Astrocyte (in vitro differentiated cells and primary cell): ENCODE data around the gene FAHD2A. TPM values are rescaled to one million over a fixed set of nuclear protein-coding genes. Genes with fewer than 3 reads are reported as not detected.

Experiments used
- DNase-seq: peaks from one replicate; pipeline ENCODE4 v3.0.0-alpha.2; 2010; ENCODE audit warnings: low read depth
- FAIRE-seq: peaks from 2 replicates; lab custom pipeline; 2011; peaks lifted over from hg19 to GRCh38; lab: Jason Lieb, UNC
- H2AFZ ChIP-seq: 2 replicates; pipeline ENCODE4 v1.6.0; 2012; ENCODE audit warnings: low read depth, low read length, inconsistent platforms
- H3K27ac ChIP-seq: 2 replicates; pipeline ENCODE4 v1.5.1; 2011; ENCODE audit warnings: low read depth, low read length, inconsistent platforms
- H3K27me3 ChIP-seq: 2 replicates; pipeline ENCODE4 v1.6.0; 2011; ENCODE audit warnings: low read length, inconsistent platforms; ENCODE audit not compliant: insufficient read depth
- H3K36me3 ChIP-seq: 2 replicates; pipeline ENCODE4 v1.5.1; 2011; ENCODE audit warnings: low read length, inconsistent platforms; ENCODE audit not compliant: insufficient read depth
- H3K4me1 ChIP-seq: 2 replicates; pipeline ENCODE4 v1.5.1; 2011; ENCODE audit warnings: low read length, inconsistent platforms; ENCODE audit not compliant: insufficient read depth
- H3K4me2 ChIP-seq: 2 replicates; pipeline ENCODE4 v1.6.0; 2012; ENCODE audit warnings: low read length, inconsistent platforms
- H3K4me3 ChIP-seq: 2 replicates; pipeline ENCODE4 v1.5.1; 2011; ENCODE audit warnings: low read depth, mild to moderate bottlenecking, low read length, inconsistent platforms; ENCODE audit not compliant: insufficient read depth
- H3K79me2 ChIP-seq: 2 replicates; pipeline ENCODE4 v1.6.0; 2012; ENCODE audit warnings: mild to moderate bottlenecking, low read length, inconsistent platforms; ENCODE audit not compliant: insufficient read depth
- H3K9ac ChIP-seq: 2 replicates; pipeline ENCODE4 v1.6.0; 2012; ENCODE audit warnings: mild to moderate bottlenecking, low read length, inconsistent platforms
- H3K9me3 ChIP-seq: 2 replicates; pipeline ENCODE4 v1.5.1; 2012; ENCODE audit warnings: low read depth, mild to moderate bottlenecking, low read length, inconsistent platforms; ENCODE audit not compliant: insufficient read depth
- H4K20me1 ChIP-seq: 2 replicates; pipeline ENCODE4 v1.6.0; 2012; ENCODE audit warnings: low read length, inconsistent platforms; ENCODE audit not compliant: insufficient read depth
- H3K27ac Mint-ChIP-seq: one replicate; pipeline ENCODE4 v1.8.0; 2021; ENCODE audit warnings: mild to moderate bottlenecking, mixed read lengths; ENCODE audit not compliant: unreplicated experiment
- H3K27me3 Mint-ChIP-seq: one replicate; pipeline ENCODE4 v1.8.0; 2021; ENCODE audit warnings: low read depth, mixed read lengths; ENCODE audit not compliant: unreplicated experiment
- H3K36me3 Mint-ChIP-seq: one replicate; pipeline ENCODE4 v1.8.0; 2021; ENCODE audit warnings: low read depth, mixed read lengths; ENCODE audit not compliant: unreplicated experiment
- H3K4me1 Mint-ChIP-seq: one replicate; pipeline ENCODE4 v1.8.0; 2021; ENCODE audit warnings: low read depth, mixed read lengths; ENCODE audit not compliant: unreplicated experiment
- H3K4me3 Mint-ChIP-seq: one replicate; pipeline ENCODE4 v1.8.0; 2021; ENCODE audit warnings: mild to moderate bottlenecking, moderate library complexity, mixed read lengths; ENCODE audit not compliant: unreplicated experiment
- H3K9me3 Mint-ChIP-seq: one replicate; pipeline ENCODE4 v1.8.0; 2021; ENCODE audit warnings: mild to moderate bottlenecking, mixed read lengths; ENCODE audit not compliant: unreplicated experiment
- CTCF ChIP-seq: IDR thresholded peaks from 2 replicates; pipeline ENCODE4 v1.5.1; 2011; ENCODE audit warnings: low read depth, mild to moderate bottlenecking, inconsistent platforms, low read length, moderate library complexity; ENCODE audit not compliant: insufficient read depth
- EZH2 ChIP-seq: IDR thresholded peaks from 2 replicates; pipeline ENCODE4 v1.6.1; 2012; ENCODE audit warnings: mild to moderate bottlenecking, low read length, inconsistent platforms; ENCODE audit not compliant: insufficient read depth
- total RNA-seq: library from RNA; stranded (reverse); gene quantifications from 2 replicates; pipeline ENCODE4 v1.2.1, GENCODE V29; 2021

Gene FAHD2A
- total RNA-seq, 1 donor from 2014 or later: 21.9 TPM

- H3K9me3 Mint-ChIP-seq: peaks cover 11% of the 10 kb centered on the region
- Histone ChIP-seq H3K4me2 (no peak overlapping the region), H3K79me2 (no peaks in the 10 kb centered on the region), H3K9ac (no peak overlapping the region), H4K20me1 (no peaks in the 10 kb centered on the region), H3K27me3 (peaks cover 2% of the 10 kb centered on the region), H3K9me3 (no peaks in the 10 kb centered on the region), H3K4me1 (no peaks in the 10 kb centered on the region), H3K4me3 (no peak overlapping the region), H3K36me3 (no peaks in the 10 kb centered on the region), H2AFZ (no peak overlapping the region), H3K27ac (no peak overlapping the region)
- no peak for DNase-seq
- H3K27ac Mint-ChIP-seq: no peak overlapping the region
- peaks cover 49% of the 10 kb centered on the region for H3K27me3 Mint-ChIP-seq
- no peak for TF ChIP-seq CTCF
- TF ChIP-seq EZH2: no peak
- no peak for FAIRE-seq
- no peaks in the 10 kb centered on the region for H3K4me1 Mint-ChIP-seq
- H3K4me3 Mint-ChIP-seq: no peak overlapping the region
- no peaks in the 10 kb centered on the region for H3K36me3 Mint-ChIP-seq
Observed at GRCh38 chr2:95390881-95391321, 11.6 kb upstream of the FAHD2A start.

GRCh38 chr2:95391641-95392310 is 10.7 kb upstream of the FAHD2A start:
- Histone ChIP-seq H3K4me2 (no peak overlapping the region), H3K9me3 (no peaks in the 10 kb centered on the region), H3K4me1 (no peaks in the 10 kb centered on the region), H4K20me1 (no peaks in the 10 kb centered on the region), H3K4me3 (no peak overlapping the region), H3K27me3 (peaks cover 2% of the 10 kb centered on the region), H3K79me2 (no peaks in the 10 kb centered on the region), H3K9ac (no peak overlapping the region), H2AFZ (no peak overlapping the region), H3K27ac (no peak overlapping the region), H3K36me3 (no peaks in the 10 kb centered on the region)
- H3K9me3 Mint-ChIP-seq: peaks cover 11% of the 10 kb centered on the region
- no peak overlapping the region for H3K27ac Mint-ChIP-seq
- H3K27me3 Mint-ChIP-seq: peaks cover 50% of the 10 kb centered on the region
- TF ChIP-seq CTCF: no peak
- TF ChIP-seq EZH2: no peak
- H3K4me3 Mint-ChIP-seq: no peak overlapping the region
- H3K4me1 Mint-ChIP-seq: no peaks in the 10 kb centered on the region
- DNase-seq (no peak), FAIRE-seq (no peak)
- H3K36me3 Mint-ChIP-seq: no peaks in the 10 kb centered on the region

- FAIRE-seq: no peak
Observed at GRCh38 chr2:95392320-95392719, 10.2 kb upstream of the FAHD2A start.

More at GRCh38 chr2:95392320-95392719, 10.2 kb upstream of the FAHD2A start:
- no peak overlapping the region for H2AFZ ChIP-seq
- no peak overlapping the region for H3K9ac ChIP-seq
- TF ChIP-seq CTCF: no peak
- no peak for TF ChIP-seq EZH2
- H3K4me1 Mint-ChIP-seq: no peaks in the 10 kb centered on the region
- peaks cover 11% of the 10 kb centered on the region for H3K9me3 Mint-ChIP-seq
- H3K27me3 Mint-ChIP-seq: peaks cover 56% of the 10 kb centered on the region
- no peak overlapping the region for H3K27ac Mint-ChIP-seq
- H3K4me1 ChIP-seq: no peaks in the 10 kb centered on the region
- no peak overlapping the region for H3K4me3 Mint-ChIP-seq
- H3K27ac ChIP-seq: no peak overlapping the region
- no peak overlapping the region for H3K4me3 ChIP-seq
- H3K79me2 ChIP-seq: no peaks in the 10 kb centered on the region
- H3K36me3 Mint-ChIP-seq: no peaks in the 10 kb centered on the region
- H3K27me3 ChIP-seq: peaks cover 2% of the 10 kb centered on the region
- DNase-seq: no peak
- H3K36me3 ChIP-seq: no peaks in the 10 kb centered on the region
- no peak overlapping the region for H3K4me2 ChIP-seq
- no peaks in the 10 kb centered on the region for H3K9me3 ChIP-seq
- H4K20me1 ChIP-seq: no peaks in the 10 kb centered on the region
